NCI-H146 treated with DMSO at 0.1 percent for 48 hours (cell line): ENCODE measurements around the gene PABPC1L.
A peak's percentile ranks its signal among the peaks of the same experiment; 100 is the strongest.

ENCODE experiments used
- DNase-seq: peaks from one replicate; lab custom pipeline; 2025; ENCODE audit not compliant: unreplicated experiment; lab: John Stamatoyannopoulos, UW

Gene PABPC1L

DNA sequence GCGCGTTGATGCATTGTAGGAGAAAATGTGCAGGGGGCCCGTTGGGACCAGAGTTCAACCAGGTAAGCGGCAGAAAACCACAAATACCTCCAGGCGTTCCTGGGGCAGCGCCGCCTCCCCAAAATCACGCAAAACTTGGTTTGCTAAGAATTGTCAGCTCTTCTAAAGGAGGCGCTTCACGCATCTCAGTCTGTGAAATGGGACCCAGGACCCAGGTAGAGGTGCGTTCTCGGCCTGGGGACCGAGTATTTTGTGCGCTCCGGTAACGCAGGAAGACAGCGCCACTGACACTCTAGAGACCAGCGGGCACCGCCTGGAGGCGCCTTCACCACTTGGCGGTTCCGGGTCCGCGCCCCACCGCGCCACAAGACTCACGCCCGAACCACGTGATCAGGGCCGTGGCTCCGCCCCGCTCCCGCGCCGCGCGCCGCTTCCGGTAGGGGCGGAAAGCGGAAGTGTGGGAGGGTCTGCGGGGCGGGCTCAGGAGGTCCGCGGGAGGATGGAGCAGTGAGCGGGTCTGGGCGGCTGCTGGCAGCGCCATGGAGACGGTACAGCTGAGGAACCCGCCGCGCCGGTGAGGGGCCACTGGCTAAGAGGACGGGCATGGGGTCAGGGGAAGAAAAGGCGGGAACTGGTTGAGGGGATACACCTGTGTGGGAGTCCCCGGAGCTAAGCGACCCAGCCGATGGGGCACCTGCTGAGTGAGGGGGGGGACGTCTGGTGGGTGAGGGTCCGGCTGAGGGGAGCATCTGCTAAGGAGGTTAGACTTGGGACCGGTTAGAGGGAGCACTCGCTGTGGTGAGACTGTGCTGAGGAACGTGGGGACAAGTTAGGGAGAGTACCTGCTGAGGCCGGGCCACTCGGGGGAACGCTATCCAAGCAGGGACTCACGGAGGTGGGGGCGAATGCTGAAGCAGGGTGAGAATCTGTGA is 56.4 kb downstream of the PABPC1L start, which contains the start of gene STK4:
Gene STK4, plus strand, starts transcription at position 483 of the 932 bp plus-strand sequence. Its CDS starts 57 bp downstream, at position 540.
- peak; percentile 94 for DNase-seq

DNA sequence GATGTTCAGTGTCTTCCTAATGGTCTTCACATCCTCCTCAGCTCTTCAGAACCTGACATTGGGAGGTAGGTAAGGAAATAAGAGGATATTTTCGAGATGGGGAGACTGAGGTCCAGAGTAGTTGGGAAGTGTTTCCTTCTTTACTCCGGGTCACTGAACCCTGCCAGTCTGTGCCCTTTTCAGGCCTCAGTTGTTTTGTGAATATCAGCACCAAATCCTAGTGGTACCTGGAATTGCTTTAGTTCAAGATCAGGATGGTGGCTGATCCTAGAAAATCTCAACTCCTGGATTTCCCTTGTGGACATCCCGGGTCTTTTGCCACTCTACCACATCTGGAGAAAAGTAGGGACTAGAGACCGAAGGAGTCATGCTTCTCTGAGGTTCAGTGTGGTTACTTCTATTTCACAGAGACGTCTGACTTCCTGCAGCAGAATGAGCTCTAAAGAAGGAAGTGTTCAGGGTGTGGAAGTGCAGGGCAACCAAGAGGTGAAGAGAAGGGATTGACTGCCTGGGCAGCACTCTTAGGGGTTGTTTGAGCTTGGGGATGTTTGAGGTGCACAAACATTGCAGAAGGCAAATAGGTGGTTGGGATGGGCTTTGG is 57.4 kb downstream of the PABPC1L start:
- no peak for DNase-seq

DNA sequence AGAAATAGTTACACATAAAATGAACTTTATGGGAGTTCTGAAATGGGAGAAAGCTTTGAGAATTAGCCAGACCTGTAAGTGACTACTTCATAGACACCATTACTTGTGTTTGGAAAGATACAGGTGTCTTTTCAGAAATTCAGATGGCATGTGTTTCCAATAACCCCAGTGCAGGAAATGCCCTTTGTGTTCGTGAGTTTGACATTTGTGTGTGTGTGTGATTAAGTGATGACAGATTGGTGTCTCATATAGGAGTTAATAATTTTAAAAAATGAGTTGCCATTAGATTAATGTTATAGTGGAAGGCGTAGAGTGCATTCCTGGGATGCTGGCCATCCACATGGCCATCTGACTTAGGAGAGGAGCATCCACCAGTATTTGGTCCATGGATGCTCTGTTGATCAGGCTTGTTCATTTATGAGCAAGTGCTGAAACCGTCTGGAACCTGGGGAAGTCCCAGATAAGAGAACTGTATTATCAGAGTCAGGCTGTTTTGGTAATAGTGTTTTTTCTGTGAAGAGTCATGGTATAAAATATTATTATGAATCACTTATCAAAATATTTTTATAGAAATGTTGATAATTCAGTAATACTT is 59.5 kb downstream of the PABPC1L start:
- DNase-seq, result no peak

DNA sequence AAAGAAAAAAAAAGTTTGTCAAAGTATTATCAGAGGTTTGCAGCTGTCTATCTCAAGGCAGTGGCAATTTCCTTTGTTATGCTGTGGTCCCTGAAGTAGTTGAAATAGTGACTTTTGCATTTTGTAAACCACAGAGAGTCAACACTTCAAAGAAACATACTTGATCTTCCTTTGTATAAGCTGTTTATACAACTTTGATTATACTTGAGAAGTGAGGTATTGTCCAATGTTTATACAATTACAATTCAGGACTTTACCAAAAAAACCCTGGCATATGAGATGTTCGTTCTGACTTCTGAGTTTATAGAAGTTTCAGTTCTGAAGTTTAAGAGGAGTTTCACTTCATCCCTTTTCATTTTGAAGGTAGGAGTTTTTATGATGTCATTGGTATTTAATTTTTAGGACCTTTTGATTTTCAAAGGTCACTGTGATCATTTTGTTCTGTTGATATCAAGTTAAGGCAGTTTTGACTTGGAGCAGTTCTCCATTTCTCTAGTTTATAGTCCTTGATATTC is 60.4 kb downstream of the PABPC1L start:
- DNase-seq, result no peak

DNA sequence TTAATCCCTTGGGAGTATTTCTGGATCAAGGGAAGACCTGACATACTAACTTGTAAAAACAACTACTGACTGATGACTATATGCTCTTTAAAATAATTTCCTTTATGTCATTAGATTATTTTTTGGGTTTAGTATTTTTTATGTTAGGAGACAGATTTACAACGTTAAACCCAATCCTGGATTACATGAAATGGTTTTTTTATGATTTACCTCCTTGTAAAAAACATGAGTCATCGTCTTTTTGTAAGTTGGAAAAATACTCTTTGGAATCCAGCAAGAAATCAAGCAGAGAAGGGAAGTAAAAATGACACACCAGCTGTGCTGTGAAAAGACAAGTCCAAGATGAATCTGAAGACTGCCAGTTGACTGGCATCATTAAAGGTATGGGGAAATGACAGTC is 63.2 kb downstream of the PABPC1L start:
- no peak for DNase-seq

DNA sequence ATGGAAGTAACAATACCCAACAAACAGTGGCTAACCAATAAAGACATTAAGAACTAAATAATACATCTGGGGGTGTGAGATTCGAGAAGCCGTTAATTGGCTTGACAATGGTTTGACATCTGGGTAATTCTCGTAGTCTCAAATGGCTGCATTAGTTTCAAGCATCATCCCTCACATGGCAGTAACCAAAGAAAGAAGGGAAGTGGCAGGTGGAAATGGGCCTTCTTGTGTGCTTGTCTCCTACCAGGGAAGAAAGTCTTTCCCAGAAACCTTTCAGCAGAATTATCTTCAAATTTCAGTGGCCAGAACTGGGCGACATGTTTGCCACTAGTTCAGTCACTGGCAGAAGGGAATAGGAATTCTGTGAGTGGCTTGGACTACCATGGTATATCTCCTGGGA is 66.8 kb downstream of the PABPC1L start:
- DNase-seq, result no peak

DNA sequence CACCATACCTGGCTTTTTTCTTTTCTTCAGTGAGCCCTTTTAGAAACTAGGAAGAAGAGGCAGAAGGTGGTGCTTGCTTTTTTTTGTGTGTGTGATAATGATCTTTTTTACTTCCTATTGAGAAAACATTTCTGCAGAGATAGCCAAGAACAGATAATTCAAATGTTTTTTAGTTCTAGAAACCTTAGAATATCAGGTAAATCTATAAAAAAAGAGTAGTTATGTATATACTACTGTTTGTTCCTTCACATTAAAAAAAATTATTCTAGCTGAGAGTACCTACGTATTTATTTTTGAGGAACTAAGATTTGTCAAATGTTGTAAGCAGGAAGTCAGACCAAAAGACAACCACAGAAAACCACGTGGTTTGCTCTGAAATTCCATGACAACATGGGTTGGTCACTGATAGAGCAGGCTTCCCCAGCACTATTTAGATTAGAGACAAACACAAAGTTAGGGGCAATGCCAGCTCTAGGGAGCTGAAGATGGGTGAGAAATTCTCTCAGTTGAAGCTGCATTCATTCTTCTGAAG is 69.3 kb downstream of the PABPC1L start:
- no peak for DNase-seq

DNA sequence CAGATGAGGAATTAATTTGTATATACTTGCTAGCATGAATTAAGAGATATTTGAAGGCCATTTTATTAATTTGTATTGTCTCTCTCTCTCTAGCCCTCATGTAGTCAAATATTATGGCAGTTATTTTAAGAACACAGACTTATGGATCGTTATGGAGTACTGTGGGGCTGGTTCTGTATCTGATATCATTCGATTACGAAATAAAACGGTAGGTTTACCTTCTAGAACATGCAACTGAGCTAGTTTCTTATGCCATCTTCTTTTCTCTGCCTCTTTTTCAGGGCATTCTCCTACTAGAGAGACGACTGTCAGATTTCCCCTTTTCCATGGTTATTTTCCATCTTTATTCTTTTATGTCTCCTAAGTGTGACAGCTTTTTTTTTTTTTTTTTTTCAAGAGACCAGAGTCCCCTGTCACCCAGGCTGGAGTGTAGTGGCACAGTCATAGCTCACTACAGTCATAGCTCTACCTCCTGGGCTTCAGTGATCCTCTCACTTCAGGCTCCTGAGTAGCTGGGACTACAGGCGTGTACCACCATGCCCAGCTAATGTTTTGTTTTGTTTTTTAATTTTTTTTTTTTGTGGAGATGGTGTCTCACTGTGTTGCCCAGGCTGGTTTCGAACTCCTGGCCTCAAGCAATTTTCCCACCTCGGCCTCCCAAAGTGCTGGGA is 72.0 kb downstream of the PABPC1L start:
- no peak for DNase-seq

DNA sequence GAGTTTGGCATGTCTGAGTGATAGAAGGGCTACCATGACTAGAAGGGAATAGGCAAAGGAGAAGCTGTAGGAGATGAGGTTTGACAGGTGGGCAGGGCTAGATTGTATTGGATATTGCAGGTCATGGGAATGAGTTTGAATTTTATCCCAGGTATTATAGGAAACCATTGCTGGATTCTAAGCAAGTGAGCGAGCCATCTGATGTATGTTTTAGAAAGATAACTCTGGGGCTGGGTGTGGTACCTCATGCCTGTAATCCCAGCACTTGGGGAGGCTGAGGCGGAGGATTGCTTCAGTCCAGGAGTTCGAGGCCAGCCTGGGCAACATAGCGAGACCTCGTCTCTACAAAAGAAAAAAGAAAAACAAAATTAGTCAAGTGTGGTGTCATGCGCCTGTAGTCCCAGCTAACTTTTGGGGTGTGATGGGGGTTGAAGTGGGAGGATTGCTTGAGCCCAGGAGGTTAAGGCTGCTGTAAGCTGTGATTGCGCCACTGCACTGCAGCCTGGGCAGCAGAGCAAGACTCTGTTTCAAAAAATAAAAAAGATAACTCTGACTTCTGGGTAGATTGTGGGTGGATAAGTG is 73.3 kb downstream of the PABPC1L start:
- DNase-seq, result no peak

DNA sequence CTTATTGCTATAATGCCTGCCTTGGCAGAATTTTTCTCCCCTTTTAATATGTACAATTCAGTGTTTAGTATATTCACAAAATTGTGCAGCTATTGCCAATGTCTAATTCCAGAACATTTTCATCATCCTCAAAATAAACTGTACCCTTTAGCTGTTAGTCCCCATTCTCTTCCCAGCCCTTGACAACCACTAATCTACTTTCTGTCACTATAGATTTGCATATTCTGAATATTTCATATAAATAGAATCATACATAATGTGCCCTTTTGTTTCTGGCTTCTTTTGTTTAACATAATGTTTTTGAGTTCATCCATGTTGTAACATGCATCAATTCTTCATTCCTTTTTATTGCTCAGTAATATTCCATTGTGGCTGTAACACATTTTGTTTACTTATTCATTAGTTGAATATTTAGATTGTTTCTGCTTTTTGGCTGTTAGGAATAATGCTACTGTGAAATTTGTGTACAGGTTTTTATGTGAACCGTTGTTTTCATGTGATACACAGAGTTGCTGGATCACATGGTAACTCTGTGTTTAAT is 78.8 kb downstream of the PABPC1L start:
- no peak for DNase-seq
